HEK293T (cell line): ENCODE results near the gene HLCS.

ENCODE experiments used
- ARNT ChIP-seq: fragments of 450-650 bp; IDR thresholded peaks from 2 replicates; pipeline ENCODE4 v1.6.1; 2017; ENCODE audit warnings: mild to moderate bottlenecking
- BHLHE40 ChIP-seq: fragments of 450-650 bp; IDR thresholded peaks from 2 replicates; pipeline ENCODE4 v1.6.1; 2016; ENCODE audit warnings: mild to moderate bottlenecking, moderate library complexity, borderline replicate concordance
- ELF4 ChIP-seq: fragments of 450-650 bp; IDR thresholded peaks from 2 replicates; pipeline ENCODE4 v1.6.1; 2017; ENCODE audit warnings: antibody characterized with exemption
- FOXA1 ChIP-seq: fragments of 450-650 bp; IDR thresholded peaks from 2 replicates; pipeline ENCODE4 v1.6.1; 2016; ENCODE audit warnings: mild to moderate bottlenecking
- FOXK2 ChIP-seq: fragments of 450-650 bp; IDR thresholded peaks from 2 replicates; pipeline ENCODE4 v1.6.1; 2016; ENCODE audit warnings: mild to moderate bottlenecking
- FOXM1 ChIP-seq: fragments of 450-650 bp; IDR thresholded peaks from 2 replicates; pipeline ENCODE4 v1.6.1; 2017; ENCODE audit warnings: mild to moderate bottlenecking, borderline replicate concordance
- HDGF ChIP-seq: fragments of 450-650 bp; IDR thresholded peaks from 2 replicates; pipeline ENCODE4 v1.6.1; 2017; ENCODE audit warnings: antibody characterized with exemption, borderline replicate concordance
- NFRKB ChIP-seq: fragments of 450-650 bp; IDR thresholded peaks from 2 replicates; pipeline ENCODE4 v1.6.1; 2016; ENCODE audit warnings: mild to moderate bottlenecking, moderate library complexity
- PKNOX1 ChIP-seq: fragments of 450-650 bp; IDR thresholded peaks from 2 replicates; pipeline ENCODE4 v1.6.1; 2016
- SP1 ChIP-seq: fragments of 450-650 bp; IDR thresholded peaks from 2 replicates; pipeline ENCODE4 v1.6.1; 2017
- SUZ12 ChIP-seq: fragments of 450-650 bp; IDR thresholded peaks from 2 replicates; pipeline ENCODE4 v1.6.1; 2016; ENCODE audit warnings: mild to moderate bottlenecking
- TARDBP ChIP-seq: fragments of 450-650 bp; IDR thresholded peaks from 2 replicates; pipeline ENCODE4 v1.6.1; 2016
- ZNF384 ChIP-seq: fragments of 450-650 bp; IDR thresholded peaks from 2 replicates; pipeline ENCODE4 v1.6.1; 2016

DNA sequence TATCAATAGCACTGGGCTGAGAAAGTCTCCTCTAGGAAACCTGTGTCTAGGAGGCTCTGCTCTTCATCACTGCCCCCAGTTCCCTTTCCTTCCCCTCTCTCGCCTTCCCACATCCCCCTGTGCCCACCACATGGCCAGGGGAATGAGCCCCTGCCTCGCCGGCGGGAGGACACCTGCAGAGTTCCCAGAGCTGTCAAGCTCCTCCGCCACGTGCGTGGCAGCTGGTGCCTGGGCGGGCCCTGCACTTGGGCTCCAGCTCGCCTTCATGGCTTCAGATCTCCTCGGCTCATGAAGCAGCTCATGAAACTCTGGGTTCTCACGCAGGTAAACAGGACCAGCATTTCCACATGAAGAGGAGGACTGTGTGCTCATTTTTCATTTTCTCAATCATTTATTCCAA is 204.8 kb downstream of the HLCS start:
- TF ChIP-seq ELF4, result no peak
- no peak for TF ChIP-seq FOXM1
- TF ChIP-seq BHLHE40, result no peak
- no peak for TF ChIP-seq FOXA1
- no peak for TF ChIP-seq ARNT
- TF ChIP-seq FOXK2, result no peak
- TF ChIP-seq SP1, result no peak
- TF ChIP-seq SUZ12, result no peak
- TF ChIP-seq TARDBP, result no peak
- no peak for TF ChIP-seq HDGF
- TF ChIP-seq PKNOX1, result no peak
- TF ChIP-seq NFRKB, result no peak
- TF ChIP-seq ZNF384, result no peak
